Testis (tissue), 2 donors: ENCODE results near the gene EEIG1.

ENCODE experiments used
- POLR2A ChIP-seq: fragments of 450-650 bp; IDR thresholded peaks from one replicate; pipeline ENCODE4 v1.6.1; 2017; ENCODE audit warnings: antibody characterized with exemption, mild to moderate bottlenecking, moderate library complexity
- TF ChIP-seq, protein P1 (sequence below), 3 experiments: fragments of 450-650 bp in 2 of 3; fragments of 200-600 bp in 1 of 3; sonication (generic) in 1 of 3; IDR thresholded peaks; one replicate each; pipeline ENCODE4 v1.5.1; 2016 to 2019; ENCODE audit warnings: antibody characterized with exemption in 3 of 3, mild to moderate bottlenecking in 2 of 3, moderate library complexity in 1 of 3

- TF ChIP-seq, protein P1, sequence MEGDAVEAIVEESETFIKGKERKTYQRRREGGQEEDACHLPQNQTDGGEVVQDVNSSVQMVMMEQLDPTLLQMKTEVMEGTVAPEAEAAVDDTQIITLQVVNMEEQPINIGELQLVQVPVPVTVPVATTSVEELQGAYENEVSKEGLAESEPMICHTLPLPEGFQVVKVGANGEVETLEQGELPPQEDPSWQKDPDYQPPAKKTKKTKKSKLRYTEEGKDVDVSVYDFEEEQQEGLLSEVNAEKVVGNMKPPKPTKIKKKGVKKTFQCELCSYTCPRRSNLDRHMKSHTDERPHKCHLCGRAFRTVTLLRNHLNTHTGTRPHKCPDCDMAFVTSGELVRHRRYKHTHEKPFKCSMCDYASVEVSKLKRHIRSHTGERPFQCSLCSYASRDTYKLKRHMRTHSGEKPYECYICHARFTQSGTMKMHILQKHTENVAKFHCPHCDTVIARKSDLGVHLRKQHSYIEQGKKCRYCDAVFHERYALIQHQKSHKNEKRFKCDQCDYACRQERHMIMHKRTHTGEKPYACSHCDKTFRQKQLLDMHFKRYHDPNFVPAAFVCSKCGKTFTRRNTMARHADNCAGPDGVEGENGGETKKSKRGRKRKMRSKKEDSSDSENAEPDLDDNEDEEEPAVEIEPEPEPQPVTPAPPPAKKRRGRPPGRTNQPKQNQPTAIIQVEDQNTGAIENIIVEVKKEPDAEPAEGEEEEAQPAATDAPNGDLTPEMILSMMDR (IDR thresholded peaks at IDR 0.05): no peak
- no peak for TF ChIP-seq POLR2A
These were observed 14.2 kb downstream of the EEIG1 start for GRCh38 chr9:127966416-127967150.
